Measurements from ENCODE around the gene INTS14.
A peak's percentile ranks its signal among the peaks of the same experiment; 100 is the strongest.

Gene INTS14
- long read RNA-seq, transcript INTS14-209 (12 exons, 2,419 nt): minor isoform, 6 of 268 reads
- long read RNA-seq, transcript INTS14-201 (12 exons, 2,393 nt): minor isoform, 81 of 268 reads
- long read RNA-seq, transcript INTS14-217 (12 exons, 2,615 nt): major isoform, 85 of 268 reads
- long read RNA-seq, partial matches to known transcripts: 4 of 268 reads
- long read RNA-seq, other reads (novel, unspliced or antisense): 86 of 268 reads

DNA sequence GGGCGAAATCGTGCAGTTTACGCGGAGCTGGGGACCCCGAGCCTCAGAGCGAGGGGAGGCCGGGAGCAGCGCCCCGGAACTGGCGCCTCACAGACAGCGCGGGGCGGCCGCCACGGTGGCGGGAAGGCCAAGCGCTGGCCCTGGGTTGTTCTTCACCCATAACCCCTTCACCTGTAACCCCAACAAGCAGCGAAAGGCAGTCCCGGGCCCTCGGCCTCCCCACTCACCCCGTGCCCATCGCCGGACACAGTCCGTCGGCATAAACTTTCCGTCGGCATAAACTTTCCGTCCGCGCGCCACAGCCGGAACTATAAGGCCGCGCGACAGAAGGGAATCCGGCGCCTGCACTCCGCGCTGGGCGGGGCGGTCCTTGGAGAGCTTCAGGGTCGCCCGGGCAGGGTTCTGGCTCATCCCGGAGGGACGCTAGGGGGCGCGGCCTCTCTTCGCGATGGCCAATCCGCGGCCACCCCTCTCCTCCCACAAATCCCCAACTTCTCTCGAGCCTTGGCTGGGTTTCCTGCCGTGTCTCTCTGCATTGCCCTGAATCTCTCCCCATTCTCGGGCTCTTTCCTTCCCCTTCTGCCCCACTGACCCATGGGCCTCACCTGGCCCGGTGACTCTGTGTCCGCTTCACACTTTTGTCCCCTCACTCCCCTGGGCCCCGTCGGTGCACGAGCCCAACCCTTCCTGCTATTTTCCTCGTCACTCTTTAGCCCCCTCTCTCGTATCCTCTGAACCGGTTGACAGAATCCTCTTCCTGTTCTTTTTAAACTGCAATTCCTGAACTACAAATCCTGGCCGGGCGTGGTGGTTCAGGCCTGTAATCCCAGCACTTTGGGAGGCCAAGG lies at the start of gene INTS14:
Gene INTS14, minus strand, starts transcription at position 261 of the 848 bp plus-strand sequence. CDS start 3,751 bp downstream, outside the sequence.
- H3K27ac ChIP-seq (replicated peaks): peak within 1 kb of the TSS; percentile 89
- H3K27me3 ChIP-seq (ENCODE audit: insufficient read depth, poor library complexity, severe bottlenecking): no peaks in the 10 kb centered on the region
- DNase-seq (ENCODE audit: low read depth in 1 of 2, low spot score in 1 of 2): peak; percentile 83 to 98
- H3K4me3 ChIP-seq (replicated peaks; ENCODE audit: insufficient read depth, low read length): peak within 1 kb of the TSS; percentile 83
- peak; percentile 97 for TF ChIP-seq POLR2AphosphoS5 (IDR thresholded peaks at IDR 0.05; ENCODE audit: low read depth)
- peak; percentile 97 for TF ChIP-seq GABPA (IDR thresholded peaks at IDR 0.05; ENCODE audit: low read depth)
- peak; percentile 26 for TF ChIP-seq CTCF (IDR thresholded peaks at IDR 0.05; ENCODE audit: insufficient read depth, low read length)
- TF ChIP-seq SPI1 (IDR thresholded peaks at IDR 0.05; ENCODE audit: borderline replicate concordance, low read depth): no peak
- TF ChIP-seq, protein P1, sequence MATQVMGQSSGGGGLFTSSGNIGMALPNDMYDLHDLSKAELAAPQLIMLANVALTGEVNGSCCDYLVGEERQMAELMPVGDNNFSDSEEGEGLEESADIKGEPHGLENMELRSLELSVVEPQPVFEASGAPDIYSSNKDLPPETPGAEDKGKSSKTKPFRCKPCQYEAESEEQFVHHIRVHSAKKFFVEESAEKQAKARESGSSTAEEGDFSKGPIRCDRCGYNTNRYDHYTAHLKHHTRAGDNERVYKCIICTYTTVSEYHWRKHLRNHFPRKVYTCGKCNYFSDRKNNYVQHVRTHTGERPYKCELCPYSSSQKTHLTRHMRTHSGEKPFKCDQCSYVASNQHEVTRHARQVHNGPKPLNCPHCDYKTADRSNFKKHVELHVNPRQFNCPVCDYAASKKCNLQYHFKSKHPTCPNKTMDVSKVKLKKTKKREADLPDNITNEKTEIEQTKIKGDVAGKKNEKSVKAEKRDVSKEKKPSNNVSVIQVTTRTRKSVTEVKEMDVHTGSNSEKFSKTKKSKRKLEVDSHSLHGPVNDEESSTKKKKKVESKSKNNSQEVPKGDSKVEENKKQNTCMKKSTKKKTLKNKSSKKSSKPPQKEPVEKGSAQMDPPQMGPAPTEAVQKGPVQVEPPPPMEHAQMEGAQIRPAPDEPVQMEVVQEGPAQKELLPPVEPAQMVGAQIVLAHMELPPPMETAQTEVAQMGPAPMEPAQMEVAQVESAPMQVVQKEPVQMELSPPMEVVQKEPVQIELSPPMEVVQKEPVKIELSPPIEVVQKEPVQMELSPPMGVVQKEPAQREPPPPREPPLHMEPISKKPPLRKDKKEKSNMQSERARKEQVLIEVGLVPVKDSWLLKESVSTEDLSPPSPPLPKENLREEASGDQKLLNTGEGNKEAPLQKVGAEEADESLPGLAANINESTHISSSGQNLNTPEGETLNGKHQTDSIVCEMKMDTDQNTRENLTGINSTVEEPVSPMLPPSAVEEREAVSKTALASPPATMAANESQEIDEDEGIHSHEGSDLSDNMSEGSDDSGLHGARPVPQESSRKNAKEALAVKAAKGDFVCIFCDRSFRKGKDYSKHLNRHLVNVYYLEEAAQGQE (IDR thresholded peaks at IDR 0.05; ENCODE audit: insufficient replicate concordance, low read depth): peak; percentile 25

- Histone ChIP-seq H3K27me3 (ENCODE audit: insufficient read depth, poor library complexity, severe bottlenecking) (no peaks in the 10 kb centered on the region), H3K4me3 (replicated peaks; ENCODE audit: insufficient read depth, low read length) (no peak overlapping the region), H3K27ac (replicated peaks) (no peak overlapping the region)
- TF ChIP-seq, protein P1 (IDR thresholded peaks at IDR 0.05; ENCODE audit: insufficient replicate concordance, low read depth): no peak
- TF ChIP-seq GABPA (IDR thresholded peaks at IDR 0.05; ENCODE audit: low read depth): no peak
- no peak for DNase-seq (ENCODE audit: low read depth in 1 of 2, low spot score in 1 of 2)
These were observed 48.6 kb upstream of the INTS14 start for GRCh38 chr15:65659502-65660052.

GRCh38 chr15:65655457-65655856 lies 44.5 kb upstream of the INTS14 start:
- TF ChIP-seq SPI1 (IDR thresholded peaks at IDR 0.05; ENCODE audit: borderline replicate concordance, low read depth): no peak
- H3K27ac ChIP-seq (replicated peaks): no peak overlapping the region

DNA sequence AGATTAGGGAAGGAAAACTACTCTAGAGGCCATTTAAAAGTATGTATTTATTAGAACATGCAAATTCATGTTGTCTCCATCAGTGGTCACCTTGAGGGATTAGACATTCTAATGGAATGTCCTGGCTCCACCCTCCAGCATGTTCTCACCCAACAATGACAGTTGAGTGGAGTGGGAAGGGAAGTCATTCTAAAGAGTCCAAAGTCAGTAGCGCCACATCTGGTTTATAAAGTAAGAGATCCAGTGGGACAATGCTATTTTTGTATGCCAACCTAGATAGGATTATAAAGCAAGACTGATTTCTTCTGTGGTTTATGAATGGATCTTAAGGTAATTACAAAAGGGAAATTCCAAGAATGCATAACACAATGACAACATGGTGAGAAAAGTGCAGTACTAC lies 44.1 kb upstream of the INTS14 start:
- Histone ChIP-seq H3K27ac (replicated peaks) (no peak overlapping the region), H3K4me3 (replicated peaks; ENCODE audit: insufficient read depth, low read length) (no peak overlapping the region), H3K27me3 (ENCODE audit: insufficient read depth, poor library complexity, severe bottlenecking) (no peaks in the 10 kb centered on the region)
- no peak for DNase-seq (ENCODE audit: low read depth in 1 of 2, low spot score in 1 of 2)
- TF ChIP-seq POLR2AphosphoS5 (IDR thresholded peaks at IDR 0.05; ENCODE audit: low read depth) (no peak), GABPA (IDR thresholded peaks at IDR 0.05; ENCODE audit: low read depth) (no peak), SPI1 (IDR thresholded peaks at IDR 0.05; ENCODE audit: borderline replicate concordance, low read depth) (no peak), CTCF (IDR thresholded peaks at IDR 0.05; ENCODE audit: insufficient read depth, low read length) (no peak)
- TF ChIP-seq, protein P1 (IDR thresholded peaks at IDR 0.05; ENCODE audit: insufficient replicate concordance, low read depth): no peak

More at GRCh38 chr15:65655457-65655856, 44.5 kb upstream of the INTS14 start:
- no peak for DNase-seq (ENCODE audit: low read depth in 1 of 2, low spot score in 1 of 2)
- no peak overlapping the region for H3K4me3 ChIP-seq (replicated peaks; ENCODE audit: insufficient read depth, low read length)
- H3K27me3 ChIP-seq (ENCODE audit: insufficient read depth, poor library complexity, severe bottlenecking): no peaks in the 10 kb centered on the region
